ENCODE results near the gene CNIH3. TPM values are rescaled to one million over a fixed set of nuclear protein-coding genes. Genes with fewer than 3 reads are reported as not detected.

The CNIH3 gene
- polyA plus RNA-seq, 2 donors, result 0.99 to 1.4 TPM

DNA sequence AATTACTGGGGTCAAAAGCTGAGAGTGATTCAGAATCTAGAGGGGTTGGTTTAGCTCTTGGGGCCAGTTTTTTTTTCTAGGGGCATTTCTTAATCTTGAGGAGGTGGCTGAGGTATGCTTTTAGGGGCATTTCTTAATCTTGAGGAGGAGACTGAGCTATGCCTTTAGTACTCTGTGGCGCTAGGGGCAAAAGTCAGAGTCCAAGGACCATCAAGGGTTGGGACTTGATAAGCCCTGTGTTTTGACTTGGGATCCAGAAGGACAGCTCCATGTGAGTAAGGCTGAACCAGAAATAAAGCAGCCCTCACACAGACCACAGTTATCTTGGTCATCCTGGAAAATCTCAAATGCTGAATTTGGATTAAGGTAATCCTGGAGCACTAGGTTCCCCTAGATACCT is 3.9 kb upstream of the CNIH3 start:
- H3K4me3 ChIP-seq (ENCODE audit: low read depth in 1 of 2, low read length in 2 of 2), result no peak overlapping the region
- no peaks in the 10 kb centered on the region for H3K9me3 ChIP-seq (ENCODE audit: control insufficient read depth in 2 of 2, insufficient read depth in 1 of 2, low read depth in 1 of 2, low read length in 1 of 2)
- peaks cover 4 to 10% of the 10 kb centered on the region in 2 donors for H3K27me3 ChIP-seq (ENCODE audit: control insufficient read depth in 1 of 2, insufficient read depth in 2 of 2, low read length in 2 of 2)
- H3K27ac ChIP-seq (ENCODE audit: low read depth in 2 of 2, low read length in 1 of 2), result no peak overlapping the region
- H3K36me3 ChIP-seq (ENCODE audit: control insufficient read depth in 2 of 2, insufficient read depth in 2 of 2, low read length in 1 of 2), result no peaks in the 10 kb centered on the region
- 95 to 97% methylated on average over 1 of the region's 1 CpG for WGBS, 2 donors
- H3K4me1 ChIP-seq (ENCODE audit: control insufficient read depth in 2 of 2, insufficient read depth in 2 of 2, low read length in 1 of 2), result peaks cover 6 to 8% of the 10 kb centered on the region in 2 donors

GRCh38 chr1:224613486-224613885 is 2.6 kb upstream of the CNIH3 start:
- WGBS, 2 donors, result 89 to 92% methylated on average over 6 of the region's 6 CpGs
- H3K4me1 ChIP-seq (ENCODE audit: control insufficient read depth in 2 of 2, insufficient read depth in 2 of 2, low read length in 1 of 2), result peaks cover 8 to 10% of the 10 kb centered on the region in 2 donors

GRCh38 chr1:224616756-224617409 is 766 bp downstream of the CNIH3 start:
- Histone ChIP-seq H3K4me3 (ENCODE audit: low read depth in 1 of 2, low read length in 2 of 2) (peak overlapping the region; percentile 2 to 35), H3K9me3 (ENCODE audit: control insufficient read depth in 2 of 2, insufficient read depth in 1 of 2, low read depth in 1 of 2, low read length in 1 of 2) (no peaks in the 10 kb centered on the region), H3K36me3 (ENCODE audit: control insufficient read depth in 2 of 2, insufficient read depth in 2 of 2, low read length in 1 of 2) (no peaks in the 10 kb centered on the region), H3K27me3 (ENCODE audit: control insufficient read depth in 1 of 2, insufficient read depth in 2 of 2, low read length in 2 of 2) (peaks cover 13 to 15% of the 10 kb centered on the region in 2 donors), H3K4me1 (ENCODE audit: control insufficient read depth in 2 of 2, insufficient read depth in 2 of 2, low read length in 1 of 2) (peaks cover 8 to 10% of the 10 kb centered on the region in 2 donors), H3K27ac (ENCODE audit: low read depth in 2 of 2, low read length in 1 of 2) (no peak overlapping the region)
- 4 to 5% methylated on average over 50 to 52 of the region's 52 CpGs for WGBS, 2 donors

More at GRCh38 chr1:224613486-224613885, 2.6 kb upstream of the CNIH3 start:
- H3K4me3 ChIP-seq (ENCODE audit: low read depth in 1 of 2, low read length in 2 of 2), result no peak overlapping the region
- H3K27ac ChIP-seq (ENCODE audit: low read depth in 2 of 2, low read length in 1 of 2), result no peak overlapping the region
- H3K27me3 ChIP-seq (ENCODE audit: control insufficient read depth in 1 of 2, insufficient read depth in 2 of 2, low read length in 2 of 2), result peaks cover 13 to 15% of the 10 kb centered on the region in 2 donors
- H3K36me3 ChIP-seq (ENCODE audit: control insufficient read depth in 2 of 2, insufficient read depth in 2 of 2, low read length in 1 of 2), result no peaks in the 10 kb centered on the region
- no peaks in the 10 kb centered on the region for H3K9me3 ChIP-seq (ENCODE audit: control insufficient read depth in 2 of 2, insufficient read depth in 1 of 2, low read depth in 1 of 2, low read length in 1 of 2)

DNA sequence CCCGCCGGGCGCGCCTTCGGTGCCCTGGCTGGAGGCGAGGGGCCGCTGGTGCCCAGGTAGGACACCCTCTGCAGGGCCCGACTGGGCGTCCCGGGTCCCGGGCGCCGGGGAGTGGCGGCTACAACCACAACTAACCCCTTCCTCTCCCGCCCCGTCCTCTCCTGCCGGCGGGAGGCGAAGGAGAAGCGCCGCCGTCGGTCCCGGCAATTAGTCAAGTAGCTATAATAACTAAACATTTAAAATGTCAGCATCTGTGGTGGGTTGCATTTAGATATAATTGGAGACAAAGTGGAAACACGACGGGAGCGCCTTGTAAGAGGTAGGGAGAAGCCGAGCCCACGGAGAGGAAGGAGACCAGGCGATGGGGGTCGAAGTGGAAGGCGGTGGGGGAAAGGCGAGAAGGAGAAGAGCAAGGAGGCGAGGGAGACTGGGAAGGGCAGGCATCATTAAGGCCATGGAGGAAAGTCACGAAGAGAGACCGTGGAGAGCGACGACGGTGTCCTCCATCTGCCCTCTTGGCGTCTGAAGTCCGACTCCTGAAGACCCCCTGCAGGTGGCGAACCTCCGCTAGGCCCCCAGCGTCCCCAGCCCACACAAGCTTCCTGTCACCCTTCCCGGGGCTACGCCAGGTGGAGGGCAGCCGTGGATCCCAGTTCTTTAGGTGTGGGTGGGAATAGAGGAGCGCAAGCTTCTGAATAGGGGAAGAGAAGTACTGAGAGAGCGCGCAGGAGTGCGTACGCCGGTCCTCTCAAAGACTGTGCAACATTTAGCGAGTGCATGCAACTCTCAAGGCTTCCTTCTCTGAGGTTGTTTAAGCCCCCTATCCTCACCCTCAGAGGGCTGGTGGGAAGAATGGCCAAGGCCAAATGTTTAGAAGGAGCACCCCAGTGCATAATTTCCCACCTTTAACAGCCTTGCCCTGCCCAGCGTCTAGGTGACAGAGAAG is 1.6 kb downstream of the CNIH3 start:
- Histone ChIP-seq H3K9me3 (ENCODE audit: control insufficient read depth in 2 of 2, insufficient read depth in 1 of 2, low read depth in 1 of 2, low read length in 1 of 2) (no peaks in the 10 kb centered on the region), H3K4me3 (ENCODE audit: low read depth in 1 of 2, low read length in 2 of 2) (peak overlapping the region in 1 of 2 donors; percentile 16), H3K27ac (ENCODE audit: low read depth in 2 of 2, low read length in 1 of 2) (no peak overlapping the region), H3K4me1 (ENCODE audit: control insufficient read depth in 2 of 2, insufficient read depth in 2 of 2, low read length in 1 of 2) (peaks cover 8 to 10% of the 10 kb centered on the region in 2 donors), H3K36me3 (ENCODE audit: control insufficient read depth in 2 of 2, insufficient read depth in 2 of 2, low read length in 1 of 2) (no peaks in the 10 kb centered on the region), H3K27me3 (ENCODE audit: control insufficient read depth in 1 of 2, insufficient read depth in 2 of 2, low read length in 2 of 2) (peaks cover 13 to 15% of the 10 kb centered on the region in 2 donors)
- 8% methylated on average over 51 to 55 of the region's 55 CpGs for WGBS, 2 donors

DNA sequence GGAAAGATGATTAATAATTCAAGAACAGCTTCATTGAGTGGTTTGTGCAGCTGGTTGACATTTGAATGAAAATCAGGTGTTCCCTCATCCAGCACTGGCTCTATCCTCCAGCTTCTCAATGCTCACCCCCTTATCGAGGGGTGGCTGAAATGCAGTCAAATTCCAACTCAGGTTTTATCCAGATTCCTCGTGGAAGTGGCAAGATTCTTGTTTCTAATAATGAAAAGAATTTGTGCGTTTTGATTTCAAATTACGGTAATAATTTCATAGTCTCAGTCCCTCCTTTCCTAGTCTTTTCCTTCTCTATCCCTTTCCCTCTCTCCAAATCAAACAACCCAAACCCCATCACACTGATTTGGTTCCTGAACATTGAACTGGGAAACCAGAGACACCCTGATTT is 3.1 kb downstream of the CNIH3 start:
- H3K27ac ChIP-seq (ENCODE audit: low read depth in 2 of 2, low read length in 1 of 2), result no peak overlapping the region
- peaks cover 13 to 15% of the 10 kb centered on the region in 2 donors for H3K27me3 ChIP-seq (ENCODE audit: control insufficient read depth in 1 of 2, insufficient read depth in 2 of 2, low read length in 2 of 2)
- peaks cover 8 to 10% of the 10 kb centered on the region in 2 donors for H3K4me1 ChIP-seq (ENCODE audit: control insufficient read depth in 2 of 2, insufficient read depth in 2 of 2, low read length in 1 of 2)
- no peaks in the 10 kb centered on the region for H3K36me3 ChIP-seq (ENCODE audit: control insufficient read depth in 2 of 2, insufficient read depth in 2 of 2, low read length in 1 of 2)
- WGBS, 2 donors, result 74 to 75% methylated on average over 4 of the region's 4 CpGs
- no peak overlapping the region for H3K4me3 ChIP-seq (ENCODE audit: low read depth in 1 of 2, low read length in 2 of 2)
- no peaks in the 10 kb centered on the region for H3K9me3 ChIP-seq (ENCODE audit: control insufficient read depth in 2 of 2, insufficient read depth in 1 of 2, low read depth in 1 of 2, low read length in 1 of 2)

- no peaks in the 10 kb centered on the region for H3K9me3 ChIP-seq (ENCODE audit: control insufficient read depth in 2 of 2, insufficient read depth in 1 of 2, low read depth in 1 of 2, low read length in 1 of 2)
- H3K4me3 ChIP-seq (ENCODE audit: low read depth in 1 of 2, low read length in 2 of 2), result no peak overlapping the region
- H3K4me1 ChIP-seq (ENCODE audit: control insufficient read depth in 2 of 2, insufficient read depth in 2 of 2, low read length in 1 of 2), result peaks cover 8 to 10% of the 10 kb centered on the region in 2 donors
- H3K36me3 ChIP-seq (ENCODE audit: control insufficient read depth in 2 of 2, insufficient read depth in 2 of 2, low read length in 1 of 2), result no peaks in the 10 kb centered on the region
- WGBS, 2 donors, result 53 to 91% methylated on average over 2 of the region's 2 CpGs
- no peak overlapping the region for H3K27ac ChIP-seq (ENCODE audit: low read depth in 2 of 2, low read length in 1 of 2)
- peaks cover 12 to 15% of the 10 kb centered on the region in 2 donors for H3K27me3 ChIP-seq (ENCODE audit: control insufficient read depth in 1 of 2, insufficient read depth in 2 of 2, low read length in 2 of 2)
Measured at GRCh38 chr1:224620105-224620504, 4.0 kb downstream of the CNIH3 start.

- no peaks in the 10 kb centered on the region for H3K9me3 ChIP-seq (ENCODE audit: control insufficient read depth in 2 of 2, insufficient read depth in 1 of 2, low read depth in 1 of 2, low read length in 1 of 2)
- WGBS, 2 donors, result 80 to 83% methylated on average over 7 of the region's 7 CpGs
- H3K27ac ChIP-seq (ENCODE audit: low read depth in 2 of 2, low read length in 1 of 2), result no peak overlapping the region
- H3K4me1 ChIP-seq (ENCODE audit: control insufficient read depth in 2 of 2, insufficient read depth in 2 of 2, low read length in 1 of 2), result peaks cover 3 to 4% of the 10 kb centered on the region in 2 donors
- no peaks in the 10 kb centered on the region for H3K36me3 ChIP-seq (ENCODE audit: control insufficient read depth in 2 of 2, insufficient read depth in 2 of 2, low read length in 1 of 2)
- H3K27me3 ChIP-seq (ENCODE audit: control insufficient read depth in 1 of 2, insufficient read depth in 2 of 2, low read length in 2 of 2), result peaks cover 5 to 12% of the 10 kb centered on the region in 2 donors
- no peak overlapping the region for H3K4me3 ChIP-seq (ENCODE audit: low read depth in 1 of 2, low read length in 2 of 2)
Measured at GRCh38 chr1:224621813-224622682, 5.9 kb downstream of the CNIH3 start.

GRCh38 chr1:224622831-224623230 is 6.7 kb downstream of the CNIH3 start:
- H3K9me3 ChIP-seq (ENCODE audit: control insufficient read depth in 2 of 2, insufficient read depth in 1 of 2, low read depth in 1 of 2, low read length in 1 of 2), result no peaks in the 10 kb centered on the region
- H3K27me3 ChIP-seq (ENCODE audit: control insufficient read depth in 1 of 2, insufficient read depth in 2 of 2, low read length in 2 of 2), result peaks cover 0 to 6% of the 10 kb centered on the region in 2 donors
- no peaks in the 10 kb centered on the region for H3K36me3 ChIP-seq (ENCODE audit: control insufficient read depth in 2 of 2, insufficient read depth in 2 of 2, low read length in 1 of 2)
- no peaks in the 10 kb centered on the region for H3K4me1 ChIP-seq (ENCODE audit: control insufficient read depth in 2 of 2, insufficient read depth in 2 of 2, low read length in 1 of 2)
- no peak overlapping the region for H3K4me3 ChIP-seq (ENCODE audit: low read depth in 1 of 2, low read length in 2 of 2)
- 87 to 95% methylated on average over 2 of the region's 2 CpGs for WGBS, 2 donors
- no peak overlapping the region for H3K27ac ChIP-seq (ENCODE audit: low read depth in 2 of 2, low read length in 1 of 2)

GRCh38 chr1:224623310-224623714 is 7.2 kb downstream of the CNIH3 start:
- Histone ChIP-seq H3K27me3 (ENCODE audit: control insufficient read depth in 1 of 2, insufficient read depth in 2 of 2, low read length in 2 of 2) (peaks cover 0 to under 1% of the 10 kb centered on the region in 2 donors), H3K4me1 (ENCODE audit: control insufficient read depth in 2 of 2, insufficient read depth in 2 of 2, low read length in 1 of 2) (no peaks in the 10 kb centered on the region), H3K9me3 (ENCODE audit: control insufficient read depth in 2 of 2, insufficient read depth in 1 of 2, low read depth in 1 of 2, low read length in 1 of 2) (no peaks in the 10 kb centered on the region), H3K4me3 (ENCODE audit: low read depth in 1 of 2, low read length in 2 of 2) (no peak overlapping the region), H3K27ac (ENCODE audit: low read depth in 2 of 2, low read length in 1 of 2) (no peak overlapping the region), H3K36me3 (ENCODE audit: control insufficient read depth in 2 of 2, insufficient read depth in 2 of 2, low read length in 1 of 2) (no peaks in the 10 kb centered on the region)
- 72 to 78% methylated on average over 5 of the region's 5 CpGs for WGBS, 2 donors
